ENCODE results near the gene PSME4. TPM values are rescaled to one million over a fixed set of nuclear protein-coding genes. Genes with fewer than 3 reads are reported as not detected.
A peak's percentile ranks its signal among the peaks of the same experiment; 100 is the strongest.

Gene PSME4
- total and polyA plus RNA-seq, 2 of the 13 experiments (the other 11 are each of a cell fraction or from before 2014, with no cell fraction given), result 52.1 to 77.8 TPM

- TF ChIP-seq POGK (CRISPR knock-in tag; conservative IDR thresholded peaks at IDR 0.05) (peak; percentile 76), ETS1 (CRISPR knock-in tag; IDR thresholded peaks at IDR 0.05) (peak; percentile 86; the same call in 1 of the 2 replicates), ZNF138 (CRISPR knock-in tag; IDR thresholded peaks at IDR 0.05; ENCODE audit: low read depth) (no peak)
These were observed at the start of gene PSME4 (continued) for GRCh38 chr2:53970724-53971602.

GRCh38 chr2:54015798-54016699, 45.3 kb upstream of the PSME4 start:
- Histone ChIP-seq H3K79me2 (ENCODE audit: insufficient read depth, low read length) (no peaks in the 10 kb centered on the region), H3K9ac (ENCODE audit: insufficient read depth, low read depth, low read length) (no peak overlapping the region), H3K4me1 (ENCODE audit: insufficient read depth, low read length) (peaks cover 13% of the 10 kb centered on the region), H3K36me3 (replicated peaks in 1 of 2; ENCODE audit: control insufficient read depth in 1 of 2, insufficient read depth in 2 of 2, low read length in 2 of 2) (no peaks in the 10 kb centered on the region; a peak in 1 of 5 replicates), H3K27ac (ENCODE audit: extremely low read length, insufficient read depth, low read length) (peak overlapping the region; percentile 24), H3K4me2 (ENCODE audit: low read depth, low read length) (no peak overlapping the region), H4K20me1 (ENCODE audit: insufficient read depth, low read length) (no peaks in the 10 kb centered on the region), H3K27me3 (ENCODE audit: control insufficient read depth in 1 of 2, insufficient read depth in 2 of 2, low read length in 2 of 2) (no peaks in the 10 kb centered on the region), H3K4me3 (replicated peaks in 1 of 3; ENCODE audit: insufficient read depth in 1 of 3, low read depth in 2 of 3, low read length in 3 of 3) (no peak overlapping the region), H2AFZ (ENCODE audit: low read length) (no peak overlapping the region), H3K9me3 (ENCODE audit: low read length) (no peaks in the 10 kb centered on the region)
- in situ Hi-C loops (cut with HindIII; ENCODE audit: extremely low pct_ligation_motif_present, low pct_unique_long_range_greater_than_20kb), result no loop called here
- POLR2A ChIA-PET, result interaction anchor here (1.3 kb wide), 1 partner anchor 8 kb away, joined by 3 read pairs; no protein-coding TSS in a partner anchor
- DNase-seq (ENCODE audit: low spot score) (peak; percentile 73), ATAC-seq (peak; percentile 91), FAIRE-seq (no peak)
- 63% methylated on average over 1 of the region's 1 CpG for WGBS (ENCODE audit: low lambda C conversion rate)
- intact Hi-C loops (cut with micrococcal nuclease; ENCODE audit: unreplicated experiment), result no loop called here
- CTCF ChIA-PET (ENCODE audit: low intra/inter-chr PET ratio, low total read pairs), result no interaction called here
- no TSS peak for BruUV-seq (replicated peaks)
- TF ChIP-seq ZNF724P (CRISPR knock-in tag; IDR thresholded peaks at IDR 0.05; ENCODE audit: borderline replicate concordance), result no peak
- TF ChIP-seq ZNF451 (CRISPR knock-in tag; IDR thresholded peaks at IDR 0.05), result no peak
- TF ChIP-seq MAFF (IDR thresholded peaks at IDR 0.05; ENCODE audit: low read depth, low read length), result 0 out of 2 replicates have a peak, but pooled peaks have one; percentile 0
- TF ChIP-seq FOXA3 (CRISPR knock-in tag; IDR thresholded peaks at IDR 0.05), result peak; percentile 71
- no peak for TF ChIP-seq FOXA1 (IDR thresholded peaks at IDR 0.05)
- peak; percentile 64 for TF ChIP-seq FOXA1 (CRISPR knock-in tag; IDR thresholded peaks at IDR 0.05)
- TF ChIP-seq TEAD3 (CRISPR knock-in tag; optimal IDR thresholded peaks at IDR 0.05; ENCODE audit: borderline replicate concordance), result peak; percentile 60
- peak; percentile 57; the same call in 1 of the 2 replicates for TF ChIP-seq NFE2 (CRISPR knock-in tag; IDR thresholded peaks at IDR 0.05)
- 0 out of 2 replicates have a peak, but pooled peaks have one; percentile 5 for TF ChIP-seq BHLHE40 (IDR thresholded peaks at IDR 0.05; ENCODE audit: low read length)
- TF ChIP-seq SAP130 (CRISPR knock-in tag; IDR thresholded peaks at IDR 0.05; ENCODE audit: low read depth), result no peak
- TF ChIP-seq NFE2L2 (IDR thresholded peaks at IDR 0.05; ENCODE audit: low read length), result peak; percentile 72; the same call in 1 of the 2 replicates
- peak; percentile 69 for TF ChIP-seq FOSL2 (CRISPR knock-in tag; IDR thresholded peaks at IDR 0.05)

Data from HepG2 (cell line).